Putamen (tissue), 1 donor: ENCODE data around the gene RYR2.
"Not testable (repeated sequence)": the region's sequence is repeated elsewhere in the genome, so short reads cannot be mapped to it uniquely, and the experiment has no call there.

Experiments
- DNase-seq: peaks from one replicate; pipeline ENCODE4 v3.0.0-alpha.2; 2016; ENCODE audit warnings: low spot score

The RYR2 gene

GRCh38 chr1:237794071-237794470, 752.1 kb downstream of the RYR2 start:
- no peak for DNase-seq

GRCh38 chr1:237795558-237795957, 753.6 kb downstream of the RYR2 start:
- DNase-seq = no peak

DNA sequence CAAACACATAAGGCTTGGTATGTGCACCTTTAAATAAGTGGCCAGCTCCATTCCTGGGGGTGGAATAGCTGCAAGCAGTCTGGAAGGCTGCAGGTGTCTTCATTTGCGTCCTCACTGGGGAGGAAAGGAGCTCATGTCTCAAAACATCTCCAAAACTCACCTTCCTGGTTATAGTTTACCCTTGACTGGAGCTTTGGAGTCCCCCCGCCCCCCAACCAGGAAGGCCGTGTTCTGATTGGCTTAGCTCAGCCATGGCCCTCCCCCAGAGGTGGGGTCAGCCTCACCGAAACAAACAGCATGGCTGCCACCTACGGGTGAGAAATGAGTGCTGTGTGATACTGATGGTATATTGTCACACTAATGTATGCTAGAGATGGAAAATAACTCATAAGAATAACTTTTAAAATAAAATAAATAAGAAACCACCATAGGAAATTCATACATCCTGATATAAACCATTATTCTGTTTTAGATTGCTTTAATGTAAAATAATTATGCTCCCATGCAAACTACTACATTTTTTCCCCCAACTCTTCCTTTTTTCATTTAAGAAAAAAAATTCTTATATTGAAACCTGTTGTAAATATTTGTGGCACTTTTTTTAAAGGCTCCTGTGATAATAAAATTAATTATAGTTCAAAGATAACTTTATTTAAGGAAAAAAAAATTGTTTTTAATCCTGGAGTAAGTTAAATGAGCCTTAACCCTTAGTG, 757.9 kb downstream of the RYR2 start:
- peak; percentile 33 for DNase-seq

DNA sequence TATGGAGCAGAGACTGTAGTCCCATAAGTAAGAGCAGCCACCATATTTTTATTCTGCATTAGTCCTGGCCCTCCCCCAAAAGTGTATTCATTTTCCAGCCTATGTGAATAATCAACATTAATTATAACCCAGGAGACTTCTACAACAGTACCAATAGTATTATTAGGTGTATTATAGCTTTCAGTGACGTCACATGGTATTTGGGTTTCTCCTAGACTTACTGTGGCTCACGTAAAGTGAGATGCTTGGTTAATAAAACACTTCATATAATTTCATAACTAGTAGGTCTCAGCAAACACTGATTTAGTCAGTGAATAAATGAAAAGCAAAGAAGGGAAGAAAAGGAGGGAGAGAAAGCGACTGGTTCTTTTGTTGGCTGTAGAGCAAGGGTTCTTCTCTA, 762.5 kb downstream of the RYR2 start:
- no peak for DNase-seq

GRCh38 chr1:237809099-237809498, 767.1 kb downstream of the RYR2 start:
- DNase-seq = no peak

- no peak for DNase-seq
Measured at GRCh38 chr1:237811633-237812032, 769.6 kb downstream of the RYR2 start.

DNA sequence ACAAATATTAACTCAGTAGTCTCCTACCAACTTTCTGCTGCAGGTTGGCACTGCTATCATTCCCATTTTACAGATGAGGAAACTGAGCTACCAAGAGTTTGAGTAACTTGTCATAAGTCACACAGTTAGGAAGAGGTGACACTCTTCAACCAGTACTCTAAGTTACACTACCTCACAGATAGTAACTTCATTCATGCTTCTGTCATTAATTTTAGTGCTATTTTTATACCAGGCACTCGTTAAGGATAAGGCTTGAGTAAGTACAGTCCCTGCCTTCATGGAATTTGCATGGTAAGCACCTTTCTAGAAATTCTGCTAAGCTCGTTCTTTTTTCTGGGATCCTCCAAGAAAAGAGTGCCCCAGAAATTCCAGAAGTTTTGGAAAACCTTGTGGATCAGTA, 770.1 kb downstream of the RYR2 start:
- no peak for DNase-seq

DNA sequence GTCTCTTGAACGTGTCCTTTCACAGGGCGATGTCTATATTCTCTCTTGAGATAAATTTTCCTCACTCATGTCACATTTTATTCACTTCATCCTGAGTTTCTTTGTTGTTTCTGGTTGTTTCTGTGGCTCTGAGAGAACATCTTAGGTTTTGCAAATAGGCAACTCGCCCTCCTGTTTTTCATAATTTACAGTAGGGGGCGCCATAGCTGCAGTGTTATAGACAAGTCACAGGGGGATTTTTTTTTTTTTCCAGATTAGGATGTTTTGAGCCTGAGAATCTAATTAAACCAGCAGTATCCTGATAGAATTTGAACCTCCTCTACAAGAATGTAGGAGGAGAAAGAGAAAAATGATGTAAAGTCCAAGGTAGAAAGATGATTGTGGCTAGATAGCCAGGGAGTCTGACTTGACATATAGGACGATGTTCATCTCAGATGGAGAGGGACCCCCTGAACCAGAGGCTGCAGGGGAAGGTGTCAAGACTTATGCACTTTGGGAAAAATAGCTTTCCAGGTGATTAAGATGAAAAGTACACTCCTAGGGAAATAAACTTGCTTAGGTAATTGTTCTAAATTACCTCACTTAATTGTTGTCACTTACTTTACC, 772.4 kb downstream of the RYR2 start:
- DNase-seq = no peak

- no peak for DNase-seq
Measured at GRCh38 chr1:237817277-237817676, 775.3 kb downstream of the RYR2 start.

DNA sequence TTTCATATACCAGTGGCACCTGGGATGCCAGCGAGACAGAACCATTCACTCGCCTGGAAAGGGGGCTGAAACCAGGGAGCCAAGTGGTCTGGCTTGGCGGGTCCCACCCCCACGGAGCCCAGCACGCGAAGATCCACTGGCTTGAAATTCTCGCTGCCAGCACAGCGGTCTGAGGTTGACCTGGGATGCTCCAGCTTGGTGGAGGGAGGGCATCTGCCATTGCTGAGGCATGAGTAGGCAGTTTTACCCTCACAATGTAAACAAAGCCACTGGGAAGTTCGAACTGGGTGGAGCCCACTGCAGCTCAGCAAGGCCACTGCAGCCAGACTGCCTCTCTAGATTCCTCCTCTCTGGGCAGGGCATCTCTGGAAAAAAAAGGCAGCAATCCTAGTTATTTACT, 778.6 kb downstream of the RYR2 start:
- not testable (repeated sequence) for DNase-seq

DNA sequence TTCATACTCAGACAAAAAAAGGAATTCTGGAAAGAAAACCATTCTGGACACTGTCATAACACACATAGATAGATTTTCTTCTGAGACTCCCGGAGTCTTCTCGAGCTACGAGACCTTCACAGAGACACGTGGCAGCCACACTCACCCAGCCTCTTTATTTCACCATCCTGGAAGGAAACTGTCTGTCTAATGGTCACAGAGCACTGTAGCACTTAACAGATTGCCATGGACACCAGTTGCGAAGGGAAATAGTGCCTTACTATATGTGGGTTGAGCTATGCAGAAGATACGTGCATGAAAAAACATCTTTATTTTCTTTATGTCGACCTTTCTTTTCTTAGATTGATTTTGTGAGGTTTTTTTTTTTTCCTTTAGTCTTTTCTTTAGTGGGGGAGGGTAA, 790.9 kb downstream of the RYR2 start:
- no peak for DNase-seq

GRCh38 chr1:237834048-237834447, 792.1 kb downstream of the RYR2 start:
- DNase-seq = no peak

DNA sequence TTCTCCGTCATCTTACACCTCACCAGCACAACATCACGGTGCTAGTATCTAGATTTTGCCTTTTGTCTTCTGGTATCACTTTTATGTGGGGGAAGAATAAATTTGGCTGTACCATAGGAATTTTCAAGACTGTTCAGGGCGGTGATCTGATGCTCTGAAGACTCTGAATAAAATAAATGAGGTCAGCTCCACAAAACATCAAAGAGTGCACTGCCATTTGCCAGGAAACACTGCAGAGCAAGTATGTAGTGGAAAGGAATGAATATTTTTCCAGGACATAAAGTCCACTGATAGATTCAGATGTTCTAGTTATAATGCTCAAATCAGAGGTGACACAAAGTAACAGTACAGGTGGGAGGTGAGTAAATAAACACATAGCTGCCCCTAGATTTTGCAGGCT, 792.5 kb downstream of the RYR2 start:
- no peak for DNase-seq

- no peak for DNase-seq
Measured at GRCh38 chr1:237838320-237838719, 796.3 kb downstream of the RYR2 start.

DNA sequence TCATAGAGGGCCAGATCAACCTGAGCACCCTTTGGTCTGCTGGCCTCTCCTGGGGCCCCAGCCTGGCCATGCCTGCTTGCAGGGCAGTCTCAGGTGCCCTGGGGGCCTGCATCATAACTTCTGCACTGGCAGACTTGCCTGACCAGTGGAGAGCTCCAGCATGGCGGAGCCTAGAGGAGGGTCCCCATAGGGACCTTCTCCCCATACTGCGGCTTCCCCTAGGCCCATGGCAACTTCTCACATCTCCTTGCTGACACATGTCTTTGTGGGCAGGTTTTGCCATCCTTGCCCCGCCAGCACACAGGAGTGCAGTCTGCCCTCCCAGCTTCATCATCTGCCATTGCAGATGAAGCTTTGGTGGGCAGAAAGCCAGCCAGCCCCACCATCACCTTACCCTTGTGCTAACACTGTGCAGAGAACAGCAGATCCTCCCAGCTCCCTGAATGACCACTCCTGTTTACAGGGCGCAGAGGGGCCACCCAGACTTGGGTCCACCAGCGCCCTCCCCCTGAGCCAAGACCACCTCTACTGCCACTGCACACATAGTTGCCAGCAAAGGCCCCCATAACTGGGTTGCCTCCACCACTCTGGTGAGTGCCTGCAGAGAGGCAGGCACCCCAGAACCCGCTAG, 797.0 kb downstream of the RYR2 start:
- DNase-seq = no peak

- no peak for DNase-seq
Measured at GRCh38 chr1:237841485-237841884, 799.5 kb downstream of the RYR2 start.

DNA sequence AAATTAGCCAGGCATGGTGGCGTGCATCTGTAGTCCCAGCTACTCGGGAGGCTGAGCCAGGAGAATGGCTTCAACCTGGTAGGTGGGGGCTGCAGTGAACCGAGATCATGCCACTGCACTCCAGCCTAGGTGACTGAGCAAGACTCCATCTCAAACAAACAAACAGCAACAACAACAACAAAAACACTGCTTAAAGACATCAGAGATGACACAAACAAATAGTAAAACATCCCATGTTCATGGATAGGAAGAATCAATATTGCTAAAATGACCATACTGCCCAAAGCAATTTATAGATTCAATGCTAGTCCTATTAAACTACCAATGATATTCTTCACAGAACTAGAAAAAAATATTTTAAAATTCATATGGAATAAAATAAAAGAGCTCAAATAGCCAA, 801.5 kb downstream of the RYR2 start:
- not testable (repeated sequence) for DNase-seq

DNA sequence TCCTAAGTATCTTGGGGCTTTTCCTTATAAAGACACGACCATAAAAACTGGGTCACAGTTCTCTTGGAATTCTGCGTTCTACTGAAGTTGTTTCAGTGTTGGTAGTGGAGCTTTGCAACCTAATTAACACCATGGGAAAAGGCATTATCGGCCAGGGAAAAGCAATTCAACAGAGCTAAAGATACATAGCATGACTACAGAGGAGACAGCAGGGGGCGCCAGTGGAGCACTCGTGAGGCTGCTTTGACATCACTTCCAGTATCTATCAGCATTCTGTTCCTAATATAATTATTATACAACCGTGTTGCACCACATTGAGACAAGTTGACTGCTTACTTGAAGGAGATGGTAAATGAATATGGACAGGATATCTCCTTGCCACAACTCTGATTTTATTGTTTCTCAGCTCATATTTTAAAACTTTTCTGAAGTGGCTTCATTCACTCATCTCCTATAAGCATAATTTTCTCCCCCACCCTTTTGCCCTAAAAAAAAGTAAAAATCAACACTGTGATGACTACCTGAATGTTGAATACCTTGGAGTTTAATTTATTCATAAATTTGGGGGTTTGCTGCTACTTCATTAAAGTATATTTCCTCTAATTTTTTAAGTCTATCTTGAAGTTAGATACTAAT, 809.3 kb downstream of the RYR2 start:
- peak; percentile 35 for DNase-seq

DNA sequence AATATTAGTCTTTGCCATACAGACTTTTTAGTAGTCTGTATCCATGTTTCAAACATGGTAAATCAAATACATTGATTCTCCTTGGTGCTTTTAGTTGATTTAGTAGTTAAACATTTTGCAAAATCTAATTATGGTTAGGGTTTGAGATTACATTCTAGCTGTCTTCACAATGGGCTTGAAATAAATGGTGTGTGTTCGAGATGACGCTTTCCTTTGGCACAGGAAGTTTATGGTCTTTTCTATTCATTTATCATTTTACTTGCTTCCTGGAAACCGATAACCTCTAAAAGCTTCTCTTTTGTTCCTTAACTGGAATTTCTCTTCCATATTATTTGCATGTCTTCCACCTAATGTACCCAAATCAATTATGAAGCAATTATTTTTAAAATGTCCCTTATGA, 810.4 kb downstream of the RYR2 start:
- no peak for DNase-seq

DNA sequence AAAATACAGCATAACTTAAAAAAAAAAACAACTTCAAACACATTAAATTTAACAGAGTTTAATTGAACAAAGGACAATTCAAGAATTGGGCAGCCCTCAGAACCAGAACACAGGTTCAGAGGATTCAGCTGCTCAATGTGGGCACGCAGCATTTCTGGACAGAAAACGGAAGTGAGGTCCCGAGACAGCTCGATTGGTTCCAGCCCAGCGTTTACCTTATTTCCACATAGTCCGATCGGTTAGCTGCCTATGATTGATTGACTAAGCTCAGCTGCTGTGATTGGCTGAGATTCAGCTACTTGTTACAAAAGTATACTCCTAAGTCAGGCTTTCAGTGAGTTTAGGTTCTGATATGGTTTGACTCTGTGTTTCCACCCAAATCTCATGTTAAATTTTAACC, 815.5 kb downstream of the RYR2 start:
- no peak for DNase-seq

GRCh38 chr1:237858992-237859391, 817.0 kb downstream of the RYR2 start:
- no peak for DNase-seq

- no peak for DNase-seq
Measured at GRCh38 chr1:237861944-237862343, 820.0 kb downstream of the RYR2 start.

- no peak for DNase-seq
Measured at GRCh38 chr1:237863234-237863633, 821.2 kb downstream of the RYR2 start.
